Activated naive CD4-positive, alpha-beta T cell treated with anti-CD3 and anti-CD28 coated beads, Interleukin-2, amount 50 U/mL, for 24 hours (primary cell): ENCODE results near the gene ARMH4.
"Not testable (repeated sequence)": the region's sequence is repeated elsewhere in the genome, so short reads cannot be mapped to it uniquely, and the experiment has no call there.

Experiments
- H3K27ac Mint-ChIP-seq: one replicate; pipeline ENCODE4 v1.8.0; 2021; ENCODE audit warnings: mild to moderate bottlenecking, mixed read lengths
- H3K27me3 Mint-ChIP-seq: one replicate; pipeline ENCODE4 v1.8.0; 2021; ENCODE audit warnings: mixed read lengths
- H3K36me3 Mint-ChIP-seq: one replicate; pipeline ENCODE4 v1.8.0; 2021; ENCODE audit warnings: mixed read lengths
- H3K4me1 Mint-ChIP-seq: one replicate; pipeline ENCODE4 v1.8.0; 2021; ENCODE audit warnings: mixed read lengths
- H3K4me3 Mint-ChIP-seq: one replicate; pipeline ENCODE4 v1.8.0; 2021; ENCODE audit warnings: mild to moderate bottlenecking, mixed read lengths
- H3K9me3 Mint-ChIP-seq: one replicate; pipeline ENCODE4 v1.8.0; 2021; ENCODE audit warnings: mixed read lengths

Gene ARMH4

GRCh38 chr14:58129208-58129607, 22.8 kb downstream of the ARMH4 start:
- no peaks in the 10 kb centered on the region for H3K27me3 Mint-ChIP-seq
- H3K36me3 Mint-ChIP-seq, result peaks cover 4% of the 10 kb centered on the region
- H3K4me3 Mint-ChIP-seq, result no peak overlapping the region
- H3K4me1 Mint-ChIP-seq, result no peaks in the 10 kb centered on the region
- no peak overlapping the region for H3K27ac Mint-ChIP-seq
- H3K9me3 Mint-ChIP-seq, result peaks cover 10% of the 10 kb centered on the region

GRCh38 chr14:58128416-58128815, 23.6 kb downstream of the ARMH4 start:
- Mint-ChIP-seq H3K9me3 (peaks cover 10% of the 10 kb centered on the region), H3K36me3 (peaks cover 4% of the 10 kb centered on the region), H3K4me3 (no peak overlapping the region), H3K27me3 (no peaks in the 10 kb centered on the region), H3K4me1 (no peaks in the 10 kb centered on the region), H3K27ac (no peak overlapping the region)

GRCh38 chr14:58122546-58122945, 29.5 kb downstream of the ARMH4 start:
- not testable (repeated sequence) for H3K36me3 Mint-ChIP-seq, H3K27ac Mint-ChIP-seq, H3K4me1 Mint-ChIP-seq, H3K4me3 Mint-ChIP-seq, H3K27me3 Mint-ChIP-seq, H3K9me3 Mint-ChIP-seq

- Mint-ChIP-seq H3K4me3 (no peak overlapping the region), H3K27me3 (peaks cover 3% of the 10 kb centered on the region), H3K9me3 (peaks cover 10% of the 10 kb centered on the region), H3K4me1 (no peaks in the 10 kb centered on the region), H3K36me3 (peaks cover 4% of the 10 kb centered on the region), H3K27ac (no peak overlapping the region)
Measured at GRCh38 chr14:58121530-58122186, 30.4 kb downstream of the ARMH4 start.

GRCh38 chr14:58119381-58119780, 32.6 kb downstream of the ARMH4 start:
- Mint-ChIP-seq H3K4me1 (no peaks in the 10 kb centered on the region), H3K4me3 (no peak overlapping the region), H3K27me3 (peaks cover 9% of the 10 kb centered on the region), H3K36me3 (no peaks in the 10 kb centered on the region), H3K27ac (no peak overlapping the region), H3K9me3 (no peaks in the 10 kb centered on the region)

GRCh38 chr14:58118097-58118815, 33.8 kb downstream of the ARMH4 start:
- Mint-ChIP-seq H3K4me3 (no peak overlapping the region), H3K27ac (no peak overlapping the region), H3K36me3 (no peaks in the 10 kb centered on the region), H3K4me1 (no peaks in the 10 kb centered on the region), H3K27me3 (peaks cover 11% of the 10 kb centered on the region), H3K9me3 (no peaks in the 10 kb centered on the region)

- H3K4me3 Mint-ChIP-seq, result no peak overlapping the region
Measured at GRCh38 chr14:58109744-58110143, 42.3 kb downstream of the ARMH4 start.

GRCh38 chr14:58108717-58109116, 43.3 kb downstream of the ARMH4 start:
- no peaks in the 10 kb centered on the region for H3K9me3 Mint-ChIP-seq
- H3K27ac Mint-ChIP-seq, result peak overlapping the region; percentile 9
- H3K4me1 Mint-ChIP-seq, result no peaks in the 10 kb centered on the region
- H3K27me3 Mint-ChIP-seq, result peaks cover 8% of the 10 kb centered on the region
- no peaks in the 10 kb centered on the region for H3K36me3 Mint-ChIP-seq
- H3K4me3 Mint-ChIP-seq, result no peak overlapping the region

More at GRCh38 chr14:58109744-58110143, 42.3 kb downstream of the ARMH4 start:
- peaks cover 8% of the 10 kb centered on the region for H3K27me3 Mint-ChIP-seq
- H3K4me1 Mint-ChIP-seq, result no peaks in the 10 kb centered on the region
- H3K36me3 Mint-ChIP-seq, result no peaks in the 10 kb centered on the region
- no peak overlapping the region for H3K27ac Mint-ChIP-seq
- no peaks in the 10 kb centered on the region for H3K9me3 Mint-ChIP-seq

- no peaks in the 10 kb centered on the region for H3K4me1 Mint-ChIP-seq
- H3K9me3 Mint-ChIP-seq, result no peaks in the 10 kb centered on the region
- H3K27ac Mint-ChIP-seq, result no peak overlapping the region
Measured at GRCh38 chr14:58107947-58108552, 44.0 kb downstream of the ARMH4 start.

GRCh38 chr14:58107041-58107440, 45.0 kb downstream of the ARMH4 start:
- H3K4me1 Mint-ChIP-seq, result no peaks in the 10 kb centered on the region
- H3K4me3 Mint-ChIP-seq, result no peak overlapping the region
- no peak overlapping the region for H3K27ac Mint-ChIP-seq
- H3K9me3 Mint-ChIP-seq, result no peaks in the 10 kb centered on the region
- no peaks in the 10 kb centered on the region for H3K36me3 Mint-ChIP-seq
- H3K27me3 Mint-ChIP-seq, result peaks cover 8% of the 10 kb centered on the region

More at GRCh38 chr14:58107947-58108552, 44.0 kb downstream of the ARMH4 start:
- H3K27me3 Mint-ChIP-seq, result peaks cover 8% of the 10 kb centered on the region
- H3K36me3 Mint-ChIP-seq, result no peaks in the 10 kb centered on the region
- H3K4me3 Mint-ChIP-seq, result no peak overlapping the region

- Mint-ChIP-seq H3K4me1 (no peaks in the 10 kb centered on the region), H3K27me3 (peaks cover 8% of the 10 kb centered on the region), H3K9me3 (no peaks in the 10 kb centered on the region)
Measured at GRCh38 chr14:58106446-58106845, 45.6 kb downstream of the ARMH4 start.

GRCh38 chr14:58104808-58105207, 47.2 kb downstream of the ARMH4 start:
- Mint-ChIP-seq H3K36me3 (no peaks in the 10 kb centered on the region), H3K4me3 (no peak overlapping the region), H3K27me3 (peaks cover 8% of the 10 kb centered on the region), H3K27ac (no peak overlapping the region), H3K4me1 (no peaks in the 10 kb centered on the region), H3K9me3 (no peaks in the 10 kb centered on the region)

More at GRCh38 chr14:58106446-58106845, 45.6 kb downstream of the ARMH4 start:
- Mint-ChIP-seq H3K27ac (no peak overlapping the region), H3K36me3 (no peaks in the 10 kb centered on the region), H3K4me3 (no peak overlapping the region)

GRCh38 chr14:58100735-58101368, 51.2 kb downstream of the ARMH4 start:
- H3K9me3 Mint-ChIP-seq, result no peaks in the 10 kb centered on the region
- no peak overlapping the region for H3K27ac Mint-ChIP-seq
- H3K4me3 Mint-ChIP-seq, result no peak overlapping the region
- H3K36me3 Mint-ChIP-seq, result no peaks in the 10 kb centered on the region
- H3K27me3 Mint-ChIP-seq, result peaks cover 3% of the 10 kb centered on the region
- H3K4me1 Mint-ChIP-seq, result no peaks in the 10 kb centered on the region

GRCh38 chr14:58099682-58100081, 52.3 kb downstream of the ARMH4 start:
- Mint-ChIP-seq H3K4me3 (no peak overlapping the region), H3K9me3 (no peaks in the 10 kb centered on the region), H3K4me1 (no peaks in the 10 kb centered on the region), H3K36me3 (no peaks in the 10 kb centered on the region), H3K27ac (no peak overlapping the region), H3K27me3 (peaks cover 2% of the 10 kb centered on the region)

- Mint-ChIP-seq H3K9me3 (no peaks in the 10 kb centered on the region), H3K4me1 (no peaks in the 10 kb centered on the region), H3K36me3 (no peaks in the 10 kb centered on the region), H3K27ac (no peak overlapping the region), H3K27me3 (no peaks in the 10 kb centered on the region), H3K4me3 (no peak overlapping the region)
Measured at GRCh38 chr14:58098507-58098906, 53.5 kb downstream of the ARMH4 start.

- H3K36me3 Mint-ChIP-seq, result no peaks in the 10 kb centered on the region
- H3K27ac Mint-ChIP-seq, result no peak overlapping the region
- H3K4me1 Mint-ChIP-seq, result no peaks in the 10 kb centered on the region
- no peaks in the 10 kb centered on the region for H3K9me3 Mint-ChIP-seq
- H3K27me3 Mint-ChIP-seq, result peaks cover 2% of the 10 kb centered on the region
- H3K4me3 Mint-ChIP-seq, result no peak overlapping the region
Measured at GRCh38 chr14:58096731-58097130, 55.3 kb downstream of the ARMH4 start.
